HG03095 (cell line): ENCODE data around the gene OSBP2.

Experiments
- ATAC-seq: cut with Tn5 transposase; IDR thresholded peaks from one replicate; pipeline ENCODE4 v1.9.1; 2021; ENCODE audit warnings: moderate library complexity; ENCODE audit not compliant: unreplicated experiment

OSBP2 gene, protein sequence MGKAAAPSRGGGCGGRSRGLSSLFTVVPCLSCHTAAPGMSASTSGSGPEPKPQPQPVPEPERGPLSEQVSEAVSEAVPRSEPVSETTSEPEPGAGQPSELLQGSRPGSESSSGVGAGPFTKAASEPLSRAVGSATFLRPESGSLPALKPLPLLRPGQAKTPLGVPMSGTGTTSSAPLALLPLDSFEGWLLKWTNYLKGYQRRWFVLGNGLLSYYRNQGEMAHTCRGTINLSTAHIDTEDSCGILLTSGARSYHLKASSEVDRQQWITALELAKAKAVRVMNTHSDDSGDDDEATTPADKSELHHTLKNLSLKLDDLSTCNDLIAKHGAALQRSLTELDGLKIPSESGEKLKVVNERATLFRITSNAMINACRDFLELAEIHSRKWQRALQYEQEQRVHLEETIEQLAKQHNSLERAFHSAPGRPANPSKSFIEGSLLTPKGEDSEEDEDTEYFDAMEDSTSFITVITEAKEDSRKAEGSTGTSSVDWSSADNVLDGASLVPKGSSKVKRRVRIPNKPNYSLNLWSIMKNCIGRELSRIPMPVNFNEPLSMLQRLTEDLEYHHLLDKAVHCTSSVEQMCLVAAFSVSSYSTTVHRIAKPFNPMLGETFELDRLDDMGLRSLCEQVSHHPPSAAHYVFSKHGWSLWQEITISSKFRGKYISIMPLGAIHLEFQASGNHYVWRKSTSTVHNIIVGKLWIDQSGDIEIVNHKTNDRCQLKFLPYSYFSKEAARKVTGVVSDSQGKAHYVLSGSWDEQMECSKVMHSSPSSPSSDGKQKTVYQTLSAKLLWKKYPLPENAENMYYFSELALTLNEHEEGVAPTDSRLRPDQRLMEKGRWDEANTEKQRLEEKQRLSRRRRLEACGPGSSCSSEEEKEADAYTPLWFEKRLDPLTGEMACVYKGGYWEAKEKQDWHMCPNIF

DNA sequence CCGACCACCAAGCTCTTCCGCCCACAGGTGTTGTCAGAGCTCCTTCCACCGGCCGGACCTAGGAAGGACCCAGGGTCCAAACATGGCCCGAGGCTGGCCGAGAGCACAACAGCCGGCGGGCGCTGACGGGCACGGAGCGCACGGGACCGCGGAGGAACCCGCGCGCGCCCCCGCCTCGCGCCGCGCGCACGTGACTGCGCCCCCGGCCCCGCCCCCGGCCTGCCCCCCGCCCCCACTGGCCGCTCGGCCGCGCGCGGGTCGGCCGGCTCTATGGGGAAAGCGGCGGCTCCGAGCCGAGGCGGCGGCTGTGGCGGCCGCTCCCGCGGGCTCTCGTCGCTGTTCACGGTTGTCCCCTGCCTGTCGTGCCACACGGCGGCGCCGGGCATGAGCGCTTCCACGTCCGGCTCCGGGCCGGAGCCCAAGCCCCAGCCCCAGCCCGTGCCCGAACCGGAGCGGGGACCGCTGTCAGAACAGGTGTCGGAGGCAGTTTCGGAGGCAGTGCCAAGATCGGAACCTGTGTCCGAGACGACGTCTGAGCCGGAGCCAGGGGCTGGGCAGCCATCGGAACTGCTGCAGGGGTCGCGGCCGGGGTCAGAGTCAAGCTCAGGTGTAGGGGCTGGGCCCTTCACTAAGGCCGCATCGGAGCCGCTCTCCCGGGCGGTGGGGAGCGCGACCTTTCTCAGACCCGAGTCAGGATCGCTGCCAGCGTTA lies at the start of gene OSBP2:
TSS of gene OSBP2 (plus strand) at position 235 of the 711 bp plus-strand sequence. CDS start at position 271, 36 bp downstream.
- no peak for ATAC-seq

- no peak for ATAC-seq
Measured at GRCh38 chr22:30646518-30647160, 48.0 kb upstream of the OSBP2 start.

DNA sequence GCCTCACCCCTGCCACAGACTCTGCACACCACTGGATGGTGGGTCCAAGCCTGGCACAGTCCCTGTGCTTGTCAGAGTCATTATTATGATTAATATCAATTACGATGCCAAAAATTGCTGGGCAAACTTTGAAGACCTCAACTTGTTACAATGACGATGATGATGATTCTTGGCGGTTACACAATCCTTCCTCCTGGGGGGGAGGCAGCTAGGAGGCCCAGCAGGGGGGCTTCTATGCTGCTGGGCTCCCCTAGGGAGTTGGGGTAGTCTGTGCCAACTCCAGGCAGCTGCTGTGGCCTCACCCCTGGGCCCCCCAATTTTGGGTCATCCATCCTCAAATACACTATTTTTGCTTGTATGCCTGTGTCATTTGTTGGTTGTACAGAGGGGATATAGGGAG lies 47.1 kb upstream of the OSBP2 start:
- no peak for ATAC-seq

DNA sequence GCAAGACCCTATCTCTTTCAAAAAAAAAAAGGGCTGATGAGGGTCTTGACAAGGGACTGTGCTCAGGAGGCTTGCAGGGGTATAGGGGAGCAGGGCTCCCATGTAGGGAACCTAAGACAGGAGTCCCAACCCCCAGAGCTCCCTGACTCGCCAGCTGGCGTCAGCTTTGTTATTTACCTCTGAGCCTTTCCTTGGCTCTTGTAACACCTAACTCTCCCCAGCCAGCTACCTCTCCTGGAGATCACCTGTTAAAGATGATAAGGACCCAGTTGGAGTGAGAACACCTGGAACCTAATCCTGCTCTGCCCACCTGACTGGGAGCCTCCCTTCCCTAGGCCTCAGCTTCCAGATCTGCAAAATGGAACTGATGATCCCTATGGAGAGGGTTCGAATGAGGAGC lies 45.8 kb upstream of the OSBP2 start:
- no peak for ATAC-seq

- ATAC-seq: peak; percentile 65
Measured at GRCh38 chr22:30649430-30650007, 45.2 kb upstream of the OSBP2 start.

DNA sequence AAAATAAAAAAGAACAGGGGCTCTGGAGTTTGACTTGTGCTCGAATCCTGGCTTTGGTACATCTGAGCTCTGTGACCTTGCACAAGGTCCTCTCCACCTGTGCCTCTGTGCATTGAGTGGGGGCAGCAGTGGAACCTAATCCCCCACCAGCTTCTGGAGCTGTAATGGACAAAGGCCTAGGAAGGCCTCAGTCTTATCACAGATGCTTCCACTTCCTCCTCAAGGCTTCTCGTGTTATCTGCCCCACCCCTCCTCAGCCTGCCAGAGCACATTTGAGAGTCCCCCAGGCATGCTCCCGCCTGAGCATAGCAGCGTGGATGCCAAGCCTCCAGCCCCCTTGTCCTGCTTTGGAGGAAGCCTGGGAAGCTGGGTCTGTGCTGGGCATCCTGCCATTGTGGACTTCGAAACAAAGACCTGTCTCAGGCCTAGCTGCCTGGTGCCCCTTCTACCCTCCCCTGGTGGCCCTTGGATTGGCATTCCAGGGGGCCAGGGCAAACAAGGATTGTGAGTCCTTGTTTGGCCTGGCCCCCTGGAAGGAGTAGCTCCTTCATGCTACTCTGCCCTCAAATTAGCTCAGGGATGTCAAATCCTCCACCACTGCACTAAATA lies 44.1 kb upstream of the OSBP2 start:
- ATAC-seq: no peak

DNA sequence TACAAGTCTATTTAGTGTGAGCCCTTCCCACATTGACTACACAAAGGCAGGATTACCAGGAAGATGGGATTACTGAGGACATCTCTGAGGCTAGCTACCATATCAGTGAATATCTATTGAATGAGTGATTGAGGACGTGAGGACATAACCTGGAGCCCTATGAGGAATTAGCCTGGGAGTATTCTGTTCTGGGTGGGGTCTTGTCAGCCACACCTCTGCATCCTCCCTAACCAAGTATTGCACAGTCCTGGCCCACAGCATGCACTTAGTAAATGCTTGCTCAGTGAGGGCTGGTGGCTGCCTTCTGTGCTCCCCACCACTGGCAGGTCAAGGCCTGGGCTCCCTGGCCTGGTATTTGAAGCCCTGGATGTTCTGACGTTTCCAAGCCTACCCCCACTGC lies 41.8 kb upstream of the OSBP2 start:
- no peak for ATAC-seq

DNA sequence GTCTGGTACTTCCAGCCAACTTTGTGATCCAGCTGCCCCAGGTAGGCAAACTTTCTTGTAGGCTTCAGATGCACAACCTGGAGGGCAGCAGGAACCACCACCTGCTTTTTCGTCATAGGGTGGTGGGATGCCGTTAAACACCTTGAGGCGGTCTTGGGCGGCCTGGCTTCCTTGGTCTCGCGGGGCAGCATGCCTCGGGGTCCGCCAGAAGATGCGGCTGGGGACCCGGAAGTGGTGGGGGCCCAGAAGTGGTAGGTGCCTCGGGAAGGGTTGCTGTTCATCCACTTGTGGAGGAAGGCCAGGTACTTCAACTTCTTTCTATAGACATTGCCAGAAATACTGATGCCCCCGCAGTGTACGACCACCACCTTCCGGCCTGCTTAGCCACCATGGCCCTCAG lies 40.3 kb upstream of the OSBP2 start:
- ATAC-seq: no peak

GRCh38 chr22:30655532-30655931 lies 39.1 kb upstream of the OSBP2 start:
- no peak for ATAC-seq

DNA sequence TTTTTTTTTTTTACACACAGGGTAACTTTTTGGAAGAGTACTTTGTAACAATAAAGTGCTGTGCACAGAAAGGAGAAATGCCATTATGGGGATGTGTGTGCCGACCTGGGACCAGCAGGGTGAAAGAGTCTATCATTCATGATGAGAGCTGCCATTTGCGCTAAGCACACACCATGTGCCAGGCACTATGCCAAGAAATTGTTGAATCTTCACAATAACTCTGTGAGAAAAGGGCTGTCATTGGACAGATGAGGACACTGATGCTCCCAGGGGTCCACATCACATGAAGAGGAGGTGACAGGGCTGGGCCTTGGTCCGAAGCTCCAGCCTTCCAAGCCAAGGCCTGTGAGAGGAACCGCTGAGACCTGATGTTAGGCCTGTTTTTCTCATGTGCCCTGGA lies 32.6 kb upstream of the OSBP2 start:
- no peak for ATAC-seq

DNA sequence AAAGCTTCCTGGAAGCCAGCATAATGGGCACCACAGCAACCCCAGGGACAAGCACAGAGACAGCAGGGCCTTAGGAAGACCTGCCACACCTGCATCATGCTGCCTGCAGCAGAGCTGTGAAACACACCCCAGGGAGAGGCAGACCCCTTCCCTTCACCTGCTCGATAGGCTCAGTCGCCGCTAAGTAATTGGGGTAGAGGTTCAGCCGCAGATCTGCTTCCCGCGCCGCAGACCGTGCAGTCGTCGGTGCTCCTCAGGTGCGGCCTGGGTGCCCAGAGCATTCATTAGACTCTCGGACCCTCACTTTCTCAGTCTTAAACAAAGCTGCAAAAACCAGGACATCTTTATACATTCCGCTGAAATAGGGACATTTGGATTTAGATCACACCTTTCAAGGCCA lies 29.9 kb upstream of the OSBP2 start:
- ATAC-seq: no peak

GRCh38 chr22:30665266-30665665 lies 29.4 kb upstream of the OSBP2 start:
- no peak for ATAC-seq

- no peak for ATAC-seq
Measured at GRCh38 chr22:30665786-30666185, 28.9 kb upstream of the OSBP2 start.

DNA sequence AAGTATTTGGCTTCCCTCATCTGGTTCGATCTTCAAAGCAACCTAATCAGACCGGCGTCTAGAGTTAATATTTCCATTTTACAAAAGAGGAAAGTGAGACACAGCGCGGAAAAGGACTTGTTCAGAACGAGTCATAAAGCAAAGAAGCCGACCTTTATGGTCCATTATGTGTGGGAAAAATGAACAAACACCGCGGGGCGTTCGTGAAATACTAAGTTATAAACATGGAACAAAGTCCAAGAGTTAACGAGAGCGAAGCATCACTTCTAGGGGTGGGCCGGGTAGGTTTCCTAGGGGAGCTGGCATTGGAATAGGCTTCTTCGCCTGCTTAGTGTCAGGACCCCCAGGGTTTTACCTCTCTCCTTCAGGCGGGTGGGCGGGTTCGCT lies 27.6 kb upstream of the OSBP2 start:
- no peak for ATAC-seq

GRCh38 chr22:30667494-30668385 lies 26.9 kb upstream of the OSBP2 start, which contains the start of gene DUSP18:
TSS of gene DUSP18 (minus strand) at chr22:30667875. CDS start at chr22:30664003, 3,872 bp downstream.
- ATAC-seq: peak; percentile 74

GRCh38 chr22:30668386-30668710 lies 26.3 kb upstream of the OSBP2 start:
- no peak for ATAC-seq

GRCh38 chr22:30671071-30671470 lies 23.6 kb upstream of the OSBP2 start:
- no peak for ATAC-seq

- no peak for ATAC-seq
Measured at GRCh38 chr22:30673136-30673535, 21.5 kb upstream of the OSBP2 start.

- no peak for ATAC-seq
Measured at GRCh38 chr22:30674482-30674881, 20.2 kb upstream of the OSBP2 start.
